ENCODE results near the gene NKX3-2. TPM values are rescaled to one million over a fixed set of nuclear protein-coding genes. Genes with fewer than 3 reads are reported as not detected.

Gene NKX3-2
- total RNA-seq, 1 donor from 2014 or later: 7.5 TPM

DNA sequence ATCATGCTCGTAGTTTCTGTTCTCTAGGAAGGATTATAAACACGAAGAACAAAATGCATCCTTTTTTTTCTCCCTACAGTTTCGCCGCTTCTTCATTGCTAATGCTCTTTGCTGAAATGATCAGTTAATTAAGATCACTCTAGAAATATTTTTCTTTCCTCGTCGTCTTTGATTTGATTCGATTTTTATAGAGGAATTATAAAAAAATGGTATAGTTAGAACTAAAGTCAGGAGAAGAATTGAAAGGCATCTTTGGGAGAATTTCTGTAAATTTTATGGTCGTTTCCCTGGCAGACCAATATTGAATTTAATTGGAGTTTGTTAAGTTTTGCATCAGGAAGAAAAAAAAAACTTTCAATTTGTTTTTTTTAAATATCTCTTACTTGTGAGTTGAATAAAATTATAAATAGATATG, 1.1 kb upstream of the NKX3-2 start:
- DNase-seq (ENCODE audit: low read depth): no peak

DNA sequence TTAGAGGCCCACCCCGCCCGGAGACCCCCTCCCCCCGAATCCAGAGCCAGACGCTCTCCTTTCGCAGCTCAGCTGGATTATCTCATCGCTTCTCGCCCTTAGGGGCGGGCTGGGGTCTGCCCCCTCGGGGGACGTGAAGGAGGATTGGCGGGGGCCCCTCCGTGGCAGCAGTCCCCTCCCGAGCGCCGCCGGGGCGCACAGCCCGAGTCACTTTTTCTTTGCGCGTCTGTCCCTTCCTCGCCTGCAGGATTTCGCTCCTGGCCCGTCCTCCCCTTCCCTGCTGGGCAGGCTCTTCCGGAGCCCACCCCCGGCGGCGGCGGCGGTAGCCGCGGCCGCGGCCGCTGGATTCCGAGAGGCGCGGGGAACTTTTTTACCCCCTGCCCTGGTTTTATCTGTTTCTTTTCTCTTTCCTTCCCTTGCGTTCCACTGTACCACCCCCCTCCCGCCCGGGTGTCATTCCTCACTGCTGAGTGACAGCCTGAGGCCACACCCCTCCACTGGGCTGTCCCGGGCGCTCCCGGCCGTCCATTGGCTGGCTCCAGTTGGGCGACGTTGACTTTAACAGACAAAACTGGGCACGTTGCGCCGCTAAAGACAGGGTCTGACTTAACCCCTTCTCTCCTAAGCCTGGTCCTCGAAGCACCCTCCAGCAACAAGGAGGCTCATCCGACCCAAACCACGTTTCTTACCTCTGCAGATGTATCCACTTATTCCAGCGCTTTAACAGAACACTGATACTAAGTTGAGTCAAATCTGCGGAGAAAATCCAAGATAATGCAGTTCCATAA, 492 bp upstream of the NKX3-2 start:
- DNase-seq (ENCODE audit: low read depth): peak; percentile 89

DNA sequence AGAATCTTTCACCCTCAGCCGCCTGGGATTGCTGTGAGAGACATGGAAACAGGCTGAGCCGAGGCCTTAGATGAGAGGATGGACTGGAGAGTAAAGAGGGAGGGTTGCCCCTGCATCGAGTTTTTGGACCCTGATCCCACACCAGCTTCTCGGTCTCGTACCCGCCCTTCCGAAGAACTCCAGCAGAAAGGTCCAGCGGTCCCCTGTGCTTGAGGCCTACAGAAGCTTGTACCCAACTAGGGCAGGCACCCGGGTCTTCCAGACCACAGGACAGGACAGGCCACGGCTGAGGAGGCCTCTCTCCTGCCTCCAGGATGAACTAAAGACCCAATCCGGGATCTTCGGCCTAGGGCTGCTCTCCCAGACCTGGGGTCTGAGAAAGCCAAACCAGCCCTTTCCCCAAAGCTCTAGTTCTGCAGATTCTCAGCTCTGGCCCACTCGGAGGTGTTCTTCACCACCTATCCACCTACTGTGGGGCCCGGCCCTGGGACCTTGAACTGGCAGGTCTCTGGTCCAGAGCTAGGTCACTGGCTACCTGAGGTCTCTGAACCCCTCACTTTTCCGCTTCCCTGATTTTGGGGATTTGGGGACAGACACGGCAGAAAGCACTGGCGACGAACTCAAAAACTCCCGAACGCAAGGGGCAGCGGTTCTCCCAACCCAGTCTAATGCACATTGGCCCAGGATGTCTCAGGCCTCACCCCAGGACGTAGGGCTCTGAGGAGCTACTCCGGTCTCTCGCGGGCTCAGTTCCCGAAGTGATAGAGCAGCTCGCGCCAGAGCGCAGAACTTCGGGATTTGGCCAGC, 1.1 kb downstream of the NKX3-2 start:
- no peak for DNase-seq (ENCODE audit: low read depth)

DNA sequence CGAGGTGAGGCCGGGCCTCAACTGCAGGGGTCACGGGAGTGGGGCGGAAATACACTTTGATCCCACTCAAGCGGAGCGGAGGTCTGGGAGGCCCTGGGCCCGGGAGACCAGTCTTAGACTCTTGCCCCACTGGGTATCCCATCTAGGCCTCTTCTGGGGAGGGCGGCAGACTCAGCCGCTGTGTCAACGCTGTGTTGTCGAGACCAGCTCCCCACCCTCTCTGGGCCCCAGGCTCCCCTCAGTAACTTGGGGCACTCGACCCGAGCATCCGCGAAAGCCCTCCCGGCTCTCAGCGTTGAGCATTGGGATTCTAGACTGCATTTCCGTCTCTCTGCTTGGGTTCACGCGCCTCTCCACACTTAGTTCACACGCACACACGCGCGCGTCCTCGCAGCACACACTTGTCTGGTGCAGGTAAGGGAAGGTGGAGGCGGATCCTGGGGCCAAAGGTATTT, 1.7 kb downstream of the NKX3-2 start:
- no peak for DNase-seq (ENCODE audit: low read depth)

DNA sequence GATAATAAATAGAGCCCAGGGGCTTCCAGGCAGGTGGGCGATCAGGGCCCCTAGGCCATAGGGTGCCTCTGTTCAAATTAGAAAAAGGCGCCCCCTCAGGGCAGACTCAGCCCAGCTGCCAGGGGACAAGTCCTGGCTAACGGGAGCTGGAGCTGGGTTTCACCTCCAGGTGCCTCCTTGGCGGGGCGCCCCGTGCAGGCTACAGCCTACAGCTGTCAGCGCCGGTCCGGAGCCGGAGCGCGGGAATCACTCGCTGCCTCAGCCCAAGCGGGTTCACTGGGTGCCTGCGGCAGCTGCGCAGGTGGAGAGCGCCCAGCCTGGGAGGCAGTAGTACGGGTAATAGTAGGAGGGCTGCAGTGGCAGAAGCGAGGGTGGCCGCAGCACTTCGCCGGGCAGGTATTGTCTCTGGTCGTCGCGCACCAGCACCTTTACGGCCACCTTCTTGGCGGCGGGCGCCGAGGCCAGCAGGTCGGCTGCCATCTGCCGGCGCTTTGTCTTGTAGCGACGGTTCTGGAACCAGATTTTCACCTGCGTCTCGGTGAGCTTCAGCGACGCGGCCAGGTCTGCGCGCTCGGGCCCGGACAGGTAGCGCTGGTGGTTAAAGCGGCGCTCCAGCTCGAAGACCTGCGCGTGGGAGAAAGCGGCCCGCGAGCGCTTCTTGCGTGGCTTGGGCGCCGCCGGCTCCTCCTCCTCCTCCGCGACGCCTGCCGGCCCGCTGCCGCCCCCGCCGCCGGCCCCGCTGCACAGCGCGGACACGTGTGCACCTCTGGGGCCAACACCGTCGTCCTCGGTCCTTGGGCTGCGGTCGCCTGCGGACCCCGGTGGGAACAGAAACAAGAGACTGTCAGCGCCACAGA, 2.4 kb downstream of the NKX3-2 start:
- DNase-seq (ENCODE audit: low read depth): no peak

DNA sequence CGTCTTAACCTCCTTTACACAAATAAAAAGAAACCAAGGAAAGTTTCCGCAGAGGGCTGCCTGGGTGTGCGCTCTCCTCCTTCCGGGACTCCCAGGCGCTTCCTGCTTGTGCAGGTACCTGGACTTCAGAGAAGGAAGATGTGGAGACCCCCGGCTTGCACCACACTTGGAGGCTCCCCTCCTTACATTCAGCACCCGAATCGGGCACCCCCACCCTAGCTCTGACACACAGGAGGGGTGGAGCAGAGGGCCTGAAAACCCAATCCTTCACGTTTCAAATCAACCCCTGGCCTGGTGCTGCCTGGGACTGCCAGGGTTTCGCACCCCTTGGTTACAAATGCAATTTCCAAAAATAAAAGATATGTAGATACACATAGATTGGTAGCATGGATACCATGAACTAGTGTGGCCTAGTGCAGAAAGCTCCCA, 3.1 kb downstream of the NKX3-2 start:
- no peak for DNase-seq (ENCODE audit: low read depth)

DNA sequence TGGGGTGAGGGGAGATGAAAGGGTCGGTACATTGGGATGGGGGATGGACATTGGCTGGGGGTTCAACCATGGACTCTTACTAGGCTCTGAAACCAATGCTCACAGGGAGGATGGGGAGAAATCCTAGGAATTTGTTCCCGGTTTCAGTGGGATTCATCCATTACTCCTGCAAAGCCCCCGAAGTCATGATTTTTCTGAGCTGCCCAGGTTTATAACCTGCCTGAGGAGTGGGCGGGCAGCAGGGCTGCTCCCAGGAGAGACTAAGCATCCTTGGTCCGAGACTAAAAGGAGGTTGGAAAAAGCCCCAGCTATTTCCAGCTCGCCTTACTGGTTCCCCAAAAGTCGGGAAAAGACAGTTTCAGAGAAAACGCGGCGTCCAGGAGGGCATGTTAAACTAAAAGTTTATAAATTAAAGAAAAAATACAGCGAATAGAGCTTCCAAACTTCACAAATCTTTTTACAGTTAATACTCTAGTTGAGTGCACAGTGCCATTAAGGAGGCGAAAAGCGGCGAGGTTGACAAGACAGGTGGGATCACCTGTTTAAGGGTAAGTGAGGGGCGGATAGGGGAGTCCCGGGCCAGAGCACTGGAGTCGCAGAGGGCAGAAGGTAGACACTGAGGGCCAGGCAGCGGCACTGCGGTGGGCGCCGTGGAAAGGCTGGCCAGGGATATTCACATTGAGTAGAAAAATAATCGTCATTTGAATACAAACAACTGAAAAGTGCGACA, 3.7 kb downstream of the NKX3-2 start:
- no peak for DNase-seq (ENCODE audit: low read depth)

DNA sequence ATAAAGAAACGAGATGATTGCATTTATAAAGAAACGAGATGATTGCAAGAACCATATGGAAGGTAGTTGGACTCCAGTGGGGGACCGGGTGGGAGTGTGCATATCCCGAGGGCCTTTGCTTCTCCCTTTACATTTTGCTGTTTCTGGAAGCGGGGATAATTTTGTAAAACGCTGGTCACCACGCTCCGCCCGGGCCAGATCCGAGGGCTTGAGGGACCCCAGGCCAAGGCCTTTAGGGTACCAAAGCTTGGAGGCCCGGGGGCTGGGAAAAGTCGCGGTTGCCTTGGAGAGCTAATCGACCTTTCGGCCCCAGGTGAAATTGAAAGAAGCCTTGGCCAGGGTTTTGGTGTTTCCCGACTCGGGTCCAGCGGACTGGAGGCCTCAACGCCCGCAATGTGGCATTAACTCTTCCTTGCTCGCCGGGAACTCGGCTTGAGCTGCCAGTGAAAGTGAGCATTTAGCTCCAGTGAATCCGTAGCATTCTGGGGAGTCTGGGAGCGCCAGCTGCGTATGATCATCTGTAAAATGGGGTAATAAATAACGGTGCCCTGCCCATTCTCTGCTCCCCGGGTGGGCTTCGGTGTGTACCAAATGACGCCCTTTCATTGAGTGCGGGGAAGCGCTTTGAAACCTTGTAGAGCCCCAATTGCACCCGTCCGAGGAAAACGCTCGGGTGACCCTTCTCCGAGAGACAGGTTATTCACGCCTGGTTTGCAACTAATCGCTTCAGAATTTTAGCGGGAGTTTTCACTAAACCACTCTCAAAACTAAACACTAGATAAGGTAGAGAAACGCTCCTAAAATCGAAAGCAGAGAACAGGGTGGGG, 4.5 kb downstream of the NKX3-2 start:
- no peak for DNase-seq (ENCODE audit: low read depth)

DNA sequence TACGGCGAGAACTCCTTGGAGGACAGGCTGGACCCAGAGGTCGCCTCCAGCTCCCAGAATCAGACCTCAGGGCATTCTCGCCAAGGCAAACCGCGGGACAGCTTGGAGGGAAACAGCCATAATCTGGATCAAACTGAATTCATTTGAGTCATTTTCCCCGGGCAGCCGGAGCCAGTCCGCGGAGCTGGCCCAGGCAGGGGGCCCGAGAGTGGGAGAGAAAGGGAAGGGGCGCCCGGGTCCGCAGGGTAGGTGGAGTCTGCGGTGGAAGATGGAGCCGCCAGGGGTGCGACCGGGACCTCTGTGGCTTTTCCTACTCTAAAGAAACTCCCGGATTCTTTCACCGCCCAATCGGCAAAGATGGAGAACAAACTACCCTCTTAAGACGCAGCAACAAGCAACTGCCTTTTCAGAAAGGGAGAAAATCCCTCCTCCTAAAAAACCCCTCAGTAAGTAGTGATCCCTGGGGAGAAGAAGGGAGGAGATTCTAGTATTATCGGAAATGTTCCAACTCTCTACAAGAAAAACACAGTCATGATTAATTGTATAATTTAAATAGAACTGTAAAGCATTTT, 5.2 kb downstream of the NKX3-2 start:
- no peak for DNase-seq (ENCODE audit: low read depth)

DNA sequence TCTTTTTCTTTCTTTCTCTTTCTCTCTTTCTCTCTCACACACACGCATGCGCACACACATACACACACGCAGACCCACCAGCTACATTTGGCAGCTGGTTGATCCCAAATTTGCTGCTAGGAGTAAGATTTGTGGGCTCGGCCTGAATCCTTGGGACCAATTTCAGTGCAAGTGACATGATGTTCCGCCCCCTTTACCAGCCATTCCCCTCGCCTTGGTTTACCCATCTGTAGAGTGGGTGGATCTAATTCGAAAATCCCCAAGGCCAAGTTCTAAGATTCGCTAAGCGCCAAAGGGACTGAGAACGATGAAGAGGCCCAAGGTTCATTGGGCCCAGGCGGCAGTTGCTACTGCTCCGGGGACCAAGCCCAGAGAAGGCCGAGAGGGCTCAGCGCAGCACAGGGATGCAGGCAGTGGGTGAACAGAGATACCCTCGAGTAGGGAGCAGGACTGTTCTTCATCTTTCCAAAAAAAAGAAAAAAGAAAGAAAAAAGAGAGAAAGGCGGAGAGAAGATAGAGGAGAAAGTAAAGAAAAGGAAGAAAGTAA, 5.8 kb downstream of the NKX3-2 start:
- no peak for DNase-seq (ENCODE audit: low read depth)

DNA sequence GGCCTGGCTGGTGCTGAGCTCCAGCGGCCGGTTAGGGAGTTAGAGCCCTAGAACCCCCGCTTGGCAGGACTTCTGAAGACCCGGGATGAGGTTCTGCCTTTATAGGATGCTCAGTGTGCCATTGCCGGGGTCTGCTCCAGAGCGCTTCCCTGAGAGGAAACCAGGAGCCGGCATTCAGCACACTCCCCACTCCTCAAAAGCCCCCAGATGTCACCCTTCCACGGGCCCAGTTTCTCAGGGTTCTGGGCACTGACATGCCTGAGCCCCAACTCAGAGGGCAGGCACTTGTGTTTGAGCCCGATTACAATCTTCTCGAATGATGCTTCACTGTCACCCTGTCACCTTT, 6.5 kb downstream of the NKX3-2 start:
- no peak for DNase-seq (ENCODE audit: low read depth)

DNA sequence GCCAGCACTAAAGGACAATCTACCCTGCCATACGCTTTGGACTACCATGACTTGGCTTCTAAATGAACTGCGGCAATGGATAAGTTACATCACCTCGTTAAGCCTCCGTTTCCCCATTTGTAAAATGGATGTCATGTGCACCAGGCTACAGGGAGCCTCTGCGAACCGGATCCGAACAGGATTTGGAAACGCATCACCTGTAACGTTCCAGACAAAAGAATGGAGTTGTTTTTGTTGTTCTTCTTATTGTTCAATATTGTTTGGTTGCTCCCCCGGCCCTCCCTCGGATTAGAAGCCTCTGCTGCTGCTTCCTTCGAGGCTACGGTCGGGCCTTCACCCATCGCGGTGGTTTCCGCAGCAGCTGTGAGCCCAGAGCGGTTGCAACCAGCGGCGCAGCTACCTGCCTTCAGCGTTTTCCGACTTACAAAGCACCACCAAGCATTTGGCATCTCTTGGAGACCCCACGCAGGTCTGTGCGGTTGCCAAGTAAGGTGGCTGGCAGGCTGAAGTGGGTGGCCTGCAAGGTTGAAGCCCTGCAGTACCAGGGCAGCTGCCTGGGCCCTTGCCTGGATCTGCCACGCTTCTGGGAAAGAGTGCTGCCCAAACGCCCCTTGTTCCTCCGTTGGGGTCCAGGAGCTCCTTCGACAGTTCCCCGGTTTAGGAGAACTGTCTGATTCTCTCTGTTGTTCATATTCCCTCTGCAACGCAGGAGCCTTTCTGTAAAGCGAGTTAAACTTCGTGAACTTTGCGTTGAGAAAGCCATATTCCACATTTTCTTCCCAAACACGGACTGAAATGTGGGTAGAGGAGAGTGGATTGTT, 7.1 kb downstream of the NKX3-2 start:
- DNase-seq (ENCODE audit: low read depth): no peak

DNA sequence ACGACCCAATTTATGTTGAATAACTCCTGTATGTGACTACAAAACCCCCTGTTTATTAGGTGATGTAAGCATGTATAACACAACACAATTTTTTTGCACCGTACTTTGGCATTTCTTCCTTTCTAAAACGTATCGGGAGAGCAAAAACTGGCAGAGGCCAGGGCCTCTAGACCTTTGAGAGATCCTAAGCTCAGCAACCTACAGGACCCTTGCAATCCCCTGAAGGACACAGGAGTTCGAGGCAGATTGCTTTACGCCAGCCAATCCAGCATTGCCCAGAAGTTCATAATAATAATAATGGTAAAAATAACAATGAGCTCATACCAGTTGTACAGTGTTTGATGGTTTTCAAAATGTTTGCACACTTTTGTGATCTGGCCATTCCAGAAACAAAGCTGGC, 7.7 kb downstream of the NKX3-2 start:
- DNase-seq (ENCODE audit: low read depth): no peak

DNA sequence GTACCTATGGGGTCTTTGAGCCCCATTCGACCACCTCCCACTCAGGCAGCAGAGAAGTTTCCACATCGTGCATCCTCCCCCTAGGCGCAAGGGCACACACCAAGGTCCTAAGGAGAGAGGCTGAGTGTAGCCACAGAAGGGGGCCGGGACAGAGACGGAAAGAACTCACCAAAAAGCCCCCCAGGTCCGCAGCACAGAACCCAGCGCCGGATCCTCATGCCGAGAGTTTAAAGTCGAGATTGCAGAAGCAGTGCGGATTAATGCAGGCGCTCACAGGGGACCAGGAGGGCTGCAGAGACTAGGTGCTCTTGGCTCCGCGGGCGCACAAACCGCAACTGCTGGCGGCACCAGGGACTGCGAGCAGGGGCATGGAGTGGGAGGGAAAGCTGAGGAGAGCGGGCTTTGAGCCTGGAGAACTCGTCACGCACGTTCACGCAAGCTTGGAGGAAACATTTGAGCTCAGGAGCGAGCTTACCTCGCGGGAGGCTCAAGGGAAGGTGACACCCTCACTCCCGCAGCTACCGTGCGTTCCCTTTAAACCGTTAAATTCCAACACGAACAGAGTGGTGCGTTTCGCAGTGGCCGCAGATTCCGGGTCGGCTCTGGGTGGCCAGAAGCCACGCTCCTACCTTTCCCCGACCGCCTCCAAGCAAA, 8.5 kb downstream of the NKX3-2 start:
- DNase-seq (ENCODE audit: low read depth): no peak

DNA sequence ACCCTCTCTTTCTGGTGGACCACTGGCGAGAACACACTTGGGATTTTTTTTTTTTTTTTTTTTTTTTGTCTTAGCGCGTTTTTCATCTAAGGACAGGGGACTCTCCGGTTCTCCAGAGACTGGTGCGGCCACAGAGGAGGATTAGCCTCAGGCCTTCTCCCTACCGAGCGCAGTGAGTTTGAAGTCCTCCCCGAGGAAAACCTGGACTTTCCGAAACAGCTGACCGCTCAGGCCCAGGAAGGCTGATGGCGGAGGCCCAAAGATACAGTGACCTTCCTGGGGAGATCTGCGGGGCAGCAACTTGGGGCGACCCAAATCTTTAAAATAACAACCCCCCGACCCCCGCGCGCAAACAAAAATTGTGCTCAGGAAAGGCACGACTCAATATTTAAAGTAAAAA, 9.2 kb downstream of the NKX3-2 start:
- no peak for DNase-seq (ENCODE audit: low read depth)

DNA sequence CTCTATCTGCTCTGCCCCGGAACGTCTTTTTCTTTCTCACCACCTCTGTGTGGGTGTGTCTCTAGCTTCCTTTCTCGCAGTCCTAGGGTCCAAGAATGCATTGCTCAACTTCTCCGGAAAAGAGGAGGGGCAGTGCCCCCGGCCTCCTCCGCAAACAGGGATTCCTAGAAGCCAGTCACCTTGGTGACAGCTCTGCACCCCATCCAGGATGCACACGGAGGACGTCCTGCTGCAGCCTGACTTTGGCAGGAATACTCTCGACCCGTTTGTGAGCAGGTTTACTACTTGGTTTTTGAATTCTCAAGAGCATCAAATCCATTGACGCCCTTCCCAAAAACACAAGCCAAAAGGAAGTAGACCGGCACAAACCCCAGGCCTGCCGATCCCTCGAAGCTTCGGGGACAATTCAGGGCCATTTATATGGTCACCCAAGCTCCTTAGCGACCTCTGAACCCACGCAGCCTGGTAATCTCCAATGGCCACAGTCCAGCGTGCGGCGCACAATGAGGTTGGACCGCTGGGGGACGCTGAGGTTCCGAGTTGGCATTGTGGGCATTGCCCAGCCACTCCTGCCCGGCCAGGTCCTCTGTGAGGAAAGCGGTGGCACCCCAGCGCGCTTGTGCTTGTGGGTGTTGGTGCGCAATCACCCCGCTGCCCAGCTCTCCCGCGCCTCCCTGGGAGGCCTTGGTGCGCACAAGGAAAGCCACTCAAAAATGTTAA, 9.8 kb downstream of the NKX3-2 start:
- no peak for DNase-seq (ENCODE audit: low read depth)

DNA sequence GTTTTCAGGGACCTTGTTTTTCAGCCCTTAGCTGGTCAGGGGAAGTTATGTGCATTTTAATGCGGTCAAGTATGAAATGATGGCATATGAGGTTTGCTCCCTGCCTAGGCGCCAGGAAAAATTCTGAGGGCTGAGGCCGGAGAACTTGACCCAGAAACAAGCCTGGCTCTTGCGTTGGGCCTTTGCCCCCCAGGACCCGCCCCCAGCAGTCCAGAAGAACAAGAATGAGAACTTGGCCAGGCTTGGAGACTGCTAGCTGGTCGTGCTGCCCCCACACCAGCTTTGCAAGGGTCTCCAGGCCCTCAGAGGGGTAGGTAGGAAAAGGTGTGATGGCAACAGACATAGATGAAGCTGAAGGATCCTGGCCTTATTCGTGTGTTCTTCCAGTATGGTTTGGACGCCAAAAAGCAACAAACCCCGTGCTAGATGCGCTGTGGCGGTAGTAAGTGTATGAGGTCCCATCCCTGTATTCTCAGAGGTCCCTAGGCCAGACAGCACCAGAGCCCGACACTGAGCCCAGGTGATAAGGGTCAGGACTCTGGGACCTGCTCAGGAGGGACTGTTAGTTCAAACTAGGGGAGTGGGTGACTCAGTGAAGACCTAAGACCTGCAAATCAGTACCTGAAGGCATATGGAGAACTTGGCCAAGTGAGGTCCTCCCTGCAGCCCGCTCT, 10.5 kb downstream of the NKX3-2 start:
- no peak for DNase-seq (ENCODE audit: low read depth)

Data from myocyte (in vitro differentiated cells).